NOMO-1 (cell line): Measurements from ENCODE around the gene SPG7.
A peak's percentile ranks its signal among the peaks of the same experiment; 100 is the strongest.

ENCODE experiments used
- DNase-seq, 2 experiments: peaks; one replicate each; lab custom pipeline; 2025; ENCODE audit not compliant: unreplicated experiment in 2 of 2; lab: John Stamatoyannopoulos, UW

SPG7 gene

DNA sequence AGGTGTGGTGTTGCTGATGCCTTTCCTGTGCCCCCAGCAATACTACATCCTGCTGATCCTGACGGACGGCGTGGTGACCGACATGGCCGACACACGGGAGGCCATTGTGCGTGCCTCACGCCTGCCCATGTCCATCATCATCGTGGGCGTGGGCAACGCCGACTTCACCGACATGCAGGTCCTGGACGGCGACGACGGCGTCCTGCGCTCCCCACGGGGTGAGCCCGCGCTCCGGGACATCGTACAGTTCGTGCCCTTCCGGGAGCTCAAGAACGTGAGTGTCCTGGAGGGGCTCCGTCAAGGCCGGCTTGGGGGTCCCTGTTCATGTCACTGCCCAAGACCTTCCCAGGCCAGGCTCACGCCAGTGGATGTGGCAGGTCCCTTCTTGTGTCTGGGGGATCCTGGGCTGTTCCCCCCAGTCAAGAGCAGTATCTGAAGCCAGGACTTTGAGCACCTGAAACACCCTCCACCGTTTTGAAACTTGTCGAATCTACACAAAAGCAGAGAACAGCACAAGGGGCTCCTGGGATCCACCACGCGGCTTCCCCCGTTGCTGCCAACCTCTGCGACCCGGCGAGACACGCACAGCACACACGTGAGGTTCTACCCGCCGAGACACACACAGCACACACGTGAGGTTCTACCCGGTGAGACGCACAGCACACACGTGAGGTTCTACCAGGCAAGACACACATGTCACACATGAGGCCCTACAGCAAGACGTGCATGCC lies 87.3 kb downstream of the SPG7 start:
- DNase-seq, result no peak

DNA sequence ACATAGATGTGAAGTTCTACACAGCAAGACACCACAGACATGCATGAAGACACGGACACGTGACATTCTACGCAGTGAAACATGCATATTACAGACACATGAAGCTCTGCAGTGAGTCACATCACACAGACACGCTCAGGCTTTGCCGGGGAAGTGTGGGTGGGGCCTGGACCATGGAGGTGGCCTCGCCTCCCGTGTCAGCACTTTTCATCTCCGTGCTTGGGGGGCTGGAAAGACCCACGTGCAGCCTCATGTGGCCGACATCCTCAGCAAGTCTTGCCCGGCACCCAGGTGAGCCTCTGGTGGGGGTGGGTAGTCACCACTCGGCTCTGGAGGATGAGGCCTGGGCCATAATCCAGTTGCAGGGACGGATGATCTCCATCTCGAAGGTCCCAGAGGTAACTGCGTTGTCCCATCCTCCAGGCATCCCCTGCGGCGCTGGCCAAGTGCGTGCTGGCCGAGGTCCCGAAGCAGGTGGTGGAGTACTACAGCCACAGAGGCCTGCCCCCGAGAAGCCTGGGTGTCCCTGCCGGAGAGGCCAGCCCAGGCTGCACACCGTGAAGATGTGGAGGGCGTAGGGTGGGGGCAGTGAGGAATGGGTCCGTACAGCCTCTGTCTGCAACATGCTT lies 88.0 kb downstream of the SPG7 start:
- DNase-seq, result no peak

DNA sequence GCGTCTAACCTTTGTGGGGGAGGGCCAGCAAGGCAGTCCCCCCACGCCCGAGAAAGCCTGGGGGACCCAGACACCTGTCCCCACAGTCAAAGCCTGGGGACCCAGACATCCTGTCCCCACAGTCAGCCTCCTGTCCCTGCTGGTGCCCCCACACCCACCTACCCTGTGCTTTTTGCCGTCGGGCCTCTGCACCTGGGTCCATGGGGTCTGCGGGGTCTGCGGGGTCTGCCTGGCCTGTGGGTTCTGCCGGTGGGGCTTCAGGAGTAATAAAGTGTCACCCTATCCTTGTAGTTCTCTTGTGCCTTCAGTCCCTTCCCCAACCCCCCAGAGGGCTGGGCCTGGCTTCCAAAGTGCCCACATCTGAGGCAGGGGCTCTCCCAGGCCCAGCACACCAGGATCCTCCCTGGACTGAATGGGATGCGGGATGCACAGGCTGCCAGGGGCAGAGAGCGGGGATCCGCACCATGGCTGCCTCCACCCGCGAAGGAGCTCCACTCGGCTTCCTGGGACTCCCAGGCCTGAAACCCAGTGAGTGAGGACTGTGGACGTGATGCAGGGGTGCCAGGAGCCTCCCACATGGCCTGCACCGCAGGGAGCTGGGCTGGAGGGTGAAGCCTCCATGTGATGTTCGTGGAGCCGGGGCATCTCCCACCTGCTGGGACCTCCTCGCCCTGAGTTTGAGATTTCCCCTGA lies 88.9 kb downstream of the SPG7 start:
- DNase-seq, result no peak

DNA sequence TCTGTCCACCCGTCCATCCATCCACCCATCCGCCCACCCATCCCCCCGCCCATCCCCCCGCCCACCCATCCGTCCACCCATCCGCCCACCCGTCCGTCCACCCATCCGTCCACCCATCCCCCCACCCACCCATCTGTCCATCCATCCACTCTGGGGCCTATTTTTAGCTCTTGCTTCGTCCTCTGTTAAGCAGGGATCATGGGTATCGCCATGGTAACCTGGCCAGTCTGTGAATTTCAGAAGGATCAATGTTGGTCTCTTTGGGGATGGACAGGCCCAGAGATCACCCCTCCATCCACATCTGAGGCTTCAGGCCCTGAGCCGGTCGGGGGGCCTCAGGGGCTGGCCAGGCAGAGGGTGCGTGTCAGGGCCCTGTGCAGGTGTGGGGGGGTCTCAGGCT lies 90.0 kb downstream of the SPG7 start:
- no peak for DNase-seq

- DNase-seq, result no peak
Measured at GRCh38 chr16:89599451-89599858, 91.3 kb downstream of the SPG7 start.

- no peak for DNase-seq
Measured at GRCh38 chr16:89599902-89600301, 91.7 kb downstream of the SPG7 start.

GRCh38 chr16:89600427-89600826 lies 92.2 kb downstream of the SPG7 start:
- DNase-seq, result no peak

- DNase-seq, result no peak
Measured at GRCh38 chr16:89600956-89601355, 92.8 kb downstream of the SPG7 start.

GRCh38 chr16:89601906-89602272 lies 93.7 kb downstream of the SPG7 start:
- no peak for DNase-seq

GRCh38 chr16:89602273-89602951 lies 94.2 kb downstream of the SPG7 start:
- DNase-seq, result peak; percentile 61 to 74

DNA sequence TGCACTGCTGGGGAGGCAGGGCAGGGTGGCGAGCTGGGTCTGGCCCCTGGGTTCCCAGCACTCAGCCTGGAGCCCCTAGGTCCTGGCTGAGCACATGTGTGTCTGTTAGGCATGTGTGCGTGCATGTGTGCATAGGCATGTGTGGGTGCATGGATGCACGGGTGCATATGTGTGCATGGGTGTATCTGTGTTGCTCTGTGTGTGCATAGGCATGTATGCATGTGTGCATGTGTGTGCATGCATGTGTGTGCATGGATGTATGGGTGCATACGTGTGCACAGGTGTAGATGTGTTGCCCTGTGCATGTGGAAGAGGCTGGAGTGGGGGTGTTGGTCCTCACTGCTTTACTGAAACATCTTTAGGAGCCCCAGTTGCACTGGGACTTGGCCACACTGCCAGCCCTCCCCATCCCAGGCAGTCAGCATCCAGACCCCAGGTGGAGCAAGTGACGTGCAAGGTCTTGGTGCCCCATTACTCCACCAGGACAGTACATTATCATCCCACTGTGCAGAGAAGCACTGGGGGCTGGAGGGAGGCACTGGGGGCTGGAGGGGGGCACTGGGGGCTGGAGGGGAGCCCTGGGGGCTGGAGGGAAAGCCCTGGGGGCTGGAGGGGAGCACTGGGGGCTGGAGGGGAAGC lies 94.9 kb downstream of the SPG7 start:
- DNase-seq, result no peak

DNA sequence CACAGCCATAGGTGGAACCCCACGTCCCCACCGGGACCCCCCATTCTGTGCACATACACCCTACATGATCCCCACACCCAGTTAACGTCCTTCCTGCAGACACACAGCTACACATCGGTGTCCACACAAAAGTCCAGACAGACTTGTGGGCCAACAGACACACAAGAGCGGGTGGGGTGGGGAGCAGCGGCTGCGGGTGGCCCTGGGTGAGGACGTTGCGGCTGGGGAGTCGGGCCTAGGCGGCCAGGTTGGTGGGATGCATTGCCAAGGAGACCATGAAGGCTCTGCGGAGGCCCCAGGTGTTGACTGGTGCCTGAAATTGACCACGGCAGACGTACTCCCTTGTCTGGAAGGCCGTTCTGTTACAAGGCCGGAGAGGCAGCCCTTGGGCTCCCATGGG lies 96.6 kb downstream of the SPG7 start:
- no peak for DNase-seq

DNA sequence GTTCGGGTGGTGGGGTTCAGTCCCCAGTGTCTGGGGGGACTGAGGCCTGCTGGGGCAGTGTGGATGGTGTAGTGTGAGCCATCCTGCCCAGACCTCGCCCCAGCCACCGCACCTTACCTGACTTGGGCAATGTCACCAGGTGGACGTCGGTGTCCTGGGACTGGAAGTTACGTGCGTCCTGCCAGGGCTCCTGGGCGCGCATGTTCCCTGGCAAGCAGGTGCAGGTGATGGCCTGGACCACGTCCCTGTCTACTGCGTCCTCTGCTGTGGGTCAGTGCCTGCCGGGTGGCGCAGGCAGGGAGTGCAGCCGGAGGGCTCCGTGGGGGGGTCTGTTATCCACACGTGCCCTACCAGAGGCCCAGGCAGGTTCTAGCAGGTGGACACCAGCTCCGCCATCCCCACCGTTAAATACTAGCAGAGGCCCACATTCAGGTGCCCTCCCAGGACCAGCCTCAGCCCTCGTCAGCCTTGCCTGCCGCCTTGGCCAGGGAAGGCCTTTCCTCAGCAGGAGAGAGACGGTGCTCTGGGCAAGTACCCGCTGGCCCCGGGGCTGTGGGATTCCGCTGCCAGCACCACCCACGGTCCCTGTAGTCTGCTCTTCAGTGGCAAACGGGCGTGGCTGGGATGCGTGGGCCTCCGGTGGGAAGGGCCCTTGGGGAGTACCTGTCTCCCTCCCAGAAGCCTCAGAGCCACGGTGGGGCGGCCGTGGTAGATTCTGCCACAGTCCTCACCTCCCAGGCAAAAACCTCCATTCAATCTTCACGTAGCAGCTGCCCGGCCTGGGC lies 97.2 kb downstream of the SPG7 start:
- DNase-seq, result no peak

DNA sequence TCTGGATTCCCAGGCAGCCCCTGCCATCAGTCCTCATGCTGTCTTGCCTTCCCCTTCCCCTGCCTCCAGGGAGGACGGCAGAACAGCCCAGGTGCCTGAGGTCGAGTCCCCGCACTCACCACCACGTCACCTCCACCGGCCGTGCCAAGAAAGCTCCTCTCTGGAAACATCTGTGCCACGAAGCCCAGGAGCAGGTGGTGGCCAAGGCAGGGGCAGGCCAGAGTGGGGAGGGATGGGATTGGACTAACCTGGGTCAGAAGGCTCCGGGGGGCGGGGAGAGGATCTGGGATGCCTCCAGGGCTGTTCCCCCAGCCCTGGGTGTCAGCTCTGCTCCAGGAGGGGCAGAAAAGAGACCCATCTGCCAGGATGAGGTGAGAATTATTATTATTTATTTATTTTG lies 97.8 kb downstream of the SPG7 start:
- no peak for DNase-seq
